H1 (cell line): ENCODE measurements around the gene OLFM2. TPM values are rescaled to one million over a fixed set of nuclear protein-coding genes. Genes with fewer than 3 reads are reported as not detected.

Experiments used
- CTCF ChIA-PET: fragments of 300-600 bp; sonication (Branson Sonifier 250); formaldehyde crosslinking; loops from one replicate; lab custom pipeline; 2021; ENCODE audit not compliant: partially characterized antibody; lab: Charles Lee
- POLR2A ChIA-PET: fragments of 300-600 bp; sonication (Branson Sonifier 250); formaldehyde crosslinking; loops from one replicate; lab custom pipeline; 2021; ENCODE audit warnings: inconsistent platforms; ENCODE audit not compliant: partially characterized antibody; lab: Charles Lee
- DNase-seq, 2 experiments: peaks; one replicate each; pipeline versions ENCODE4 v3.0.0 to v3.0.0-alpha.2; 2010 to 2022; ENCODE audit warnings: low spot score in 2 of 2, low read depth in 1 of 2, mixed read lengths in 1 of 2
- FAIRE-seq: peaks from 2 replicates; lab custom pipeline; 2011; peaks lifted over from hg19 to GRCh38; lab: Jason Lieb, UNC
- H2AFZ ChIP-seq: 2 replicates; pipeline ENCODE4 v1.8.1; 2012; ENCODE audit warnings: low read length, inconsistent platforms
- H2AK5ac ChIP-seq: 2 replicates; pipeline ENCODE4 v1.6.1; 2013; ENCODE audit warnings: low read depth, low read length
- H2BK120ac ChIP-seq: replicated peaks from 2 replicates; pipeline ENCODE3; 2013; ENCODE audit warnings: low read depth, low read length, inconsistent platforms
- H2BK12ac ChIP-seq: 2 replicates; pipeline ENCODE4 v1.6.1; 2013; ENCODE audit warnings: low read depth, low read length
- H2BK15ac ChIP-seq: 2 replicates; pipeline ENCODE4 v1.6.1; 2013; ENCODE audit warnings: low read length
- H2BK20ac ChIP-seq: 2 replicates; pipeline ENCODE4 v1.6.1; 2013; ENCODE audit warnings: low read length
- H2BK5ac ChIP-seq: 2 replicates; pipeline ENCODE4 v1.6.1; 2013; ENCODE audit warnings: low read depth, low read length
- H3K14ac ChIP-seq: 2 replicates; pipeline ENCODE4 v1.6.1; 2013; ENCODE audit warnings: inconsistent platforms; ENCODE audit not compliant: insufficient read length
- H3K18ac ChIP-seq: 2 replicates; pipeline ENCODE4 v1.6.1; 2013; ENCODE audit warnings: low read length; ENCODE audit errors: extremely low read depth
- H3K23ac ChIP-seq: 2 replicates; pipeline ENCODE4 v1.6.1; 2013; ENCODE audit warnings: inconsistent platforms; ENCODE audit not compliant: insufficient read length
- H3K23me2 ChIP-seq: 2 replicates; pipeline ENCODE4 v1.6.1; 2013; ENCODE audit warnings: low read depth, low read length
- H3K27ac ChIP-seq: 2 replicates; pipeline ENCODE4 v1.6.1; 2011; ENCODE audit warnings: low read depth, low read length, inconsistent platforms
- H3K27me3 ChIP-seq, 4 experiments: replicated peaks in 1 of 4; 1 replicate in 1 of 4; 2 replicates in 3 of 4; pipeline versions ENCODE4 v1.6.1 to v1.8.1; 2011 to 2013; ENCODE audit warnings: low read length in 3 of 4, mild to moderate bottlenecking in 3 of 4, inconsistent platforms in 2 of 4, mixed read lengths in 2 of 4, moderate library complexity in 1 of 4; ENCODE audit not compliant: control insufficient read depth in 3 of 4, insufficient read depth in 3 of 4; ENCODE audit errors: extremely low read depth in 1 of 4
- H3K36me3 ChIP-seq, 4 experiments: 2 replicates each; pipeline versions ENCODE4 v1.6.1 to v1.8.1; 2011 to 2013; ENCODE audit warnings: mild to moderate bottlenecking in 4 of 4, low read length in 3 of 4, moderate library complexity in 2 of 4, control low read depth in 1 of 4, inconsistent platforms in 1 of 4; ENCODE audit not compliant: insufficient read depth in 4 of 4, control insufficient read depth in 2 of 4
- H3K4ac ChIP-seq: replicated peaks from 2 replicates; pipeline ENCODE3; 2013; ENCODE audit warnings: low read length, low read depth, mixed read lengths, inconsistent platforms; ENCODE audit not compliant: insufficient read length
- H3K4me1 ChIP-seq, 4 experiments: replicated peaks in 1 of 4; 1 replicate in 1 of 4; 2 replicates in 3 of 4; pipeline versions ENCODE4 v1.6.1 to v1.8.1; 2011 to 2013; ENCODE audit warnings: low read length in 3 of 4, inconsistent platforms in 2 of 4, mixed read lengths in 1 of 4; ENCODE audit not compliant: insufficient read depth in 4 of 4, control insufficient read depth in 3 of 4
- H3K4me2 ChIP-seq, 2 experiments: 2 replicates each; pipeline versions ENCODE4 v1.6.1 to v1.8.1; 2011 to 2013; ENCODE audit warnings: low read depth in 2 of 2, low read length in 2 of 2, control low read depth in 1 of 2, inconsistent platforms in 1 of 2, mild to moderate bottlenecking in 1 of 2; ENCODE audit not compliant: insufficient read depth in 1 of 2
- H3K4me3 ChIP-seq, 4 experiments: fragments of 200-600, 300-600 bp in 1 of 4; sonication (generic), shearing (Covaris generic), sonication (Bioruptor Twin) in 1 of 4; 2 replicates each; pipeline versions ENCODE4 v1.5.1 to v1.8.1; 2011 to 2016; ENCODE audit warnings: low read length in 4 of 4, low read depth in 3 of 4, control low read depth in 2 of 4, inconsistent platforms in 2 of 4, mild to moderate bottlenecking in 2 of 4, mixed read lengths in 1 of 4, moderate library complexity in 1 of 4; ENCODE audit not compliant: insufficient read depth in 2 of 4; ENCODE audit errors: extremely low read depth in 1 of 4
- H3K56ac ChIP-seq: replicated peaks from 2 replicates; pipeline ENCODE3; 2013; ENCODE audit warnings: low read depth, mild to moderate bottlenecking, mixed read lengths, low read length, inconsistent platforms; ENCODE audit not compliant: insufficient read length
- H3K79me1 ChIP-seq: 2 replicates; pipeline ENCODE4 v1.6.1; 2013; ENCODE audit warnings: low read depth, low read length, control low read depth
- H3K79me2 ChIP-seq, 2 experiments: 2 replicates each; pipeline versions ENCODE4 v1.6.1 to v1.8.1; 2012 to 2013; ENCODE audit warnings: low read length in 2 of 2, mild to moderate bottlenecking in 2 of 2, inconsistent platforms in 1 of 2; ENCODE audit not compliant: insufficient read depth in 2 of 2, control insufficient read depth in 1 of 2
- H3K9ac ChIP-seq, 4 experiments: replicated peaks in 1 of 4; 1 replicate in 1 of 4; 2 replicates in 3 of 4; pipeline versions ENCODE4 v1.6.1 to v1.8.1; 2011 to 2013; ENCODE audit warnings: low read depth in 3 of 4, low read length in 3 of 4, control low read depth in 2 of 4, mild to moderate bottlenecking in 2 of 4, moderate library complexity in 2 of 4, inconsistent platforms in 1 of 4; ENCODE audit errors: extremely low read depth in 1 of 4
- H3K9me3 ChIP-seq, 2 experiments: 2 replicates each; pipeline versions ENCODE4 v1.6.1 to v1.8.1; 2012 to 2013; ENCODE audit warnings: mild to moderate bottlenecking in 2 of 2, moderate library complexity in 2 of 2, control low read depth in 1 of 2, inconsistent platforms in 1 of 2, low read depth in 1 of 2, low read length in 1 of 2, mixed read lengths in 1 of 2; ENCODE audit not compliant: insufficient read depth in 2 of 2
- H4K20me1 ChIP-seq, 2 experiments: replicated peaks in 1 of 2; 2 replicates each; pipeline versions ENCODE3 to v1.8.1; 2011 to 2013; ENCODE audit warnings: inconsistent platforms in 2 of 2, low read length in 2 of 2, mild to moderate bottlenecking in 1 of 2; ENCODE audit not compliant: insufficient read depth in 2 of 2, control insufficient read depth in 1 of 2
- H4K5ac ChIP-seq: 2 replicates; pipeline ENCODE4 v1.6.1; 2013; ENCODE audit warnings: low read length, low read depth, mixed read lengths, inconsistent platforms; ENCODE audit not compliant: insufficient read length
- H4K8ac ChIP-seq: 2 replicates; pipeline ENCODE4 v1.8.0; 2013; ENCODE audit warnings: mild to moderate bottlenecking, moderate library complexity, low read length, inconsistent platforms; ENCODE audit not compliant: insufficient read depth; ENCODE audit errors: extremely low read depth
- H4K91ac ChIP-seq: replicated peaks from 2 replicates; pipeline ENCODE3; 2013; ENCODE audit warnings: low read length, mixed read lengths, inconsistent platforms; ENCODE audit not compliant: insufficient read length
- CEBPB ChIP-seq: IDR thresholded peaks from 2 replicates; pipeline ENCODE4 v1.6.1; 2012; ENCODE audit warnings: low read depth, low read length
- CREB1 ChIP-seq: IDR thresholded peaks from 2 replicates; pipeline ENCODE4 v1.6.1; 2012; ENCODE audit warnings: inconsistent platforms
- EGR1 ChIP-seq: IDR thresholded peaks from 2 replicates; pipeline ENCODE4 v1.6.1; 2011; ENCODE audit warnings: low read depth, low read length, borderline replicate concordance
- JUN ChIP-seq: IDR thresholded peaks from 2 replicates; pipeline ENCODE4 v1.6.1; 2011; ENCODE audit warnings: low read depth, mild to moderate bottlenecking, improper control_type of control experiment, low read length
- JUND ChIP-seq: IDR thresholded peaks from 2 replicates; pipeline ENCODE4 v1.6.1; 2011; ENCODE audit warnings: mild to moderate bottlenecking, improper control_type of control experiment, low read length
- POLR2A ChIP-seq, 2 experiments: IDR thresholded peaks; 1 replicate in 1 of 2; 2 replicates in 1 of 2; pipeline ENCODE4 v1.6.1; 2011; ENCODE audit warnings: low read depth in 2 of 2, low read length in 2 of 2, mild to moderate bottlenecking in 2 of 2; ENCODE audit errors: control extremely low read depth in 1 of 2
- RAD21 ChIP-seq, 2 experiments: IDR thresholded peaks in 1 of 2; conservative IDR thresholded peaks in 1 of 2; 2 replicates each; pipeline ENCODE4 v1.6.1; 2011; ENCODE audit warnings: low read depth in 2 of 2, low read length in 2 of 2, improper control_type of control experiment in 1 of 2, inconsistent platforms in 1 of 2, mild to moderate bottlenecking in 1 of 2, moderate library complexity in 1 of 2
- RXRA ChIP-seq: IDR thresholded peaks from 2 replicates; pipeline ENCODE4 v1.6.1; 2011; ENCODE audit warnings: low read depth, mild to moderate bottlenecking, low read length, moderate library complexity; ENCODE audit not compliant: insufficient read depth
- SP2 ChIP-seq: IDR thresholded peaks from 2 replicates; pipeline ENCODE4 v1.6.1; 2012; ENCODE audit warnings: mild to moderate bottlenecking, low read length, inconsistent platforms
- SRF ChIP-seq: IDR thresholded peaks from 2 replicates; pipeline ENCODE4 v1.6.1; 2011; ENCODE audit warnings: mild to moderate bottlenecking, low read depth, low read length, moderate library complexity
- TEAD4 ChIP-seq: IDR thresholded peaks from 2 replicates; pipeline ENCODE4 v1.6.1; 2012; ENCODE audit warnings: low read depth, low read length, inconsistent platforms, mixed read lengths
- ZNF274 ChIP-seq: IDR thresholded peaks from 2 replicates; pipeline ENCODE4 v1.7.0; 2012; ENCODE audit warnings: low read length, borderline replicate concordance; ENCODE audit errors: extremely low read depth
- WGBS, 2 experiments: shearing (Covaris generic) in 1 of 2; methylation state at CpG; one replicate each; pipeline versions ENCODE4 v1.1.6 to v1.1.7; 2013 to 2015; ENCODE audit warnings: low lambda C conversion rate in 2 of 2, mixed read lengths in 2 of 2, inconsistent platforms in 1 of 2, low coverage in 1 of 2, missing lambda C conversion rate in 1 of 2; ENCODE audit not compliant: insufficient replicate concordance in 2 of 2, insufficient coverage in 1 of 2, insufficient read length in 1 of 2; ENCODE audit errors: extremely low coverage in 1 of 2, missing lambda C conversion rate in 1 of 2; 5-methylcytosine and 5-hydroxymethylcytosine counted together
- polyA plus RNA-seq, 7 experiments: library from polyadenylated mRNA; depleted of rRNA in 3 of 7; stranded (reverse) in 5 of 7; unstranded in 2 of 7; fragments of >200 nt in 5 of 7; fragments of 200-250 nt in 2 of 7; gene quantifications; 1 replicate in 5 of 7; 2 replicates in 1 of 7; 4 replicates in 1 of 7; pipeline versions ENCODE4 v1.2.1 to v1.2.3, GENCODE V29; 2011 to 2013; ENCODE audit warnings: missing spikeins in 2 of 7, mixed read lengths in 2 of 7
- total RNA-seq: library from RNA; stranded (reverse); fragmentation: NEBNext Ultra II Directional; extraction: Animal tissue kit (Norgen Biotek cat#: 25700); gene quantifications from 2 replicates; pipeline ENCODE4 v1.2.1, GENCODE V29; 2021

Gene OLFM2
- total and polyA plus RNA-seq, 2 of the 8 experiments (the other 6 are each of a cell fraction or from before 2014, with no cell fraction given) = 68.2 to 151 TPM

- FAIRE-seq = peak; percentile 93
- peak overlapping the region; percentile 85 to 98 for H3K4me2 ChIP-seq
- H3K14ac ChIP-seq = no peak overlapping the region
- no peaks in the 10 kb centered on the region for H3K36me3 ChIP-seq
- H3K56ac ChIP-seq = no peak overlapping the region
- peak overlapping the region; percentile 95; the same call in 1 of the 2 replicates for H2BK15ac ChIP-seq
- peaks cover 2 to 9% of the 10 kb centered on the region in 2 experiments for H4K20me1 ChIP-seq
- H3K79me1 ChIP-seq = no peaks in the 10 kb centered on the region; the same call in 1 of the 2 replicates
- peaks cover 12% of the 10 kb centered on the region for H3K23me2 ChIP-seq
- H4K5ac ChIP-seq = peak overlapping the region; percentile 72
- H3K4ac ChIP-seq = peak overlapping the region; percentile 17
- ChIA-PET CTCF (interaction anchor here (0.8 to 5.9 kb wide), 6 partner anchors 32 to 186 kb away, joined by 3 to 82 read pairs (median 6); partner anchors contain the start of gene EIF3G), POLR2A (interaction anchor here (0.6 to 4.0 kb wide), 2 partner anchors 10 to 180 kb away, joined by 3 to 41 read pairs; no protein-coding TSS in a partner anchor)
- H3K4me1 ChIP-seq = peaks cover 4 to 14% (median 6%) of the 10 kb centered on the region in 4 experiments
- H4K8ac ChIP-seq = no peak overlapping the region
- peak overlapping the region; percentile 67 to 83 (median 80); a peak in 5 of 8 replicates for H3K4me3 ChIP-seq
- H3K27me3 ChIP-seq = peaks cover 0 to 2% (median 0%) of the 10 kb centered on the region in 4 experiments; a peak in 2 of 7 replicates
- H2BK20ac ChIP-seq = no peak overlapping the region; the same call in 1 of the 2 replicates
- peaks cover 0 to 42% of the 10 kb centered on the region in 2 experiments; a peak in 2 of 4 replicates for H3K79me2 ChIP-seq
- no peak overlapping the region for H3K27ac ChIP-seq
- DNase-seq = peak; percentile 77 to 100
- H3K9me3 ChIP-seq = no peaks in the 10 kb centered on the region
- H2AK5ac ChIP-seq = peak overlapping the region; percentile 76; the same call in 1 of the 2 replicates
- H3K18ac ChIP-seq = peak overlapping the region; percentile 85
- H3K23ac ChIP-seq = no peak overlapping the region
- no peak overlapping the region for H2AFZ ChIP-seq
- H3K9ac ChIP-seq = no peak overlapping the region
- H2BK120ac ChIP-seq = peak overlapping the region; percentile 67
- no peak overlapping the region for H2BK12ac ChIP-seq
- H2BK5ac ChIP-seq = no peak overlapping the region
- peak overlapping the region; percentile 93 for H4K91ac ChIP-seq
- 26% methylated on average over 15 of the region's 23 CpGs; no CpG with 5 or more reads in 1 of the 2 experiments for WGBS, 2 experiments
- TF ChIP-seq RAD21 (IDR thresholded peaks at IDR 0.05 in 1 of 2, conservative IDR thresholded peaks at IDR 0.05 in 1 of 2; ENCODE audit: low read depth in 2 of 2, low read length in 2 of 2) = peak; percentile 96 to 98
- TF ChIP-seq SP2 = no peak
- TF ChIP-seq CEBPB = peak; percentile 90
- TF ChIP-seq JUN = no peak
- TF ChIP-seq SRF = peak; percentile 44; the same call in 1 of the 2 replicates
- TF ChIP-seq EGR1 = no peak
- peak; percentile 44; the same call in 1 of the 2 replicates for TF ChIP-seq CREB1
- 0 out of 3 replicates have a peak, but pooled peaks of 1 of the 2 experiments have one; percentile 29 for TF ChIP-seq POLR2A (IDR thresholded peaks at IDR 0.05; ENCODE audit: control extremely low read depth in 1 of 2, low read depth in 2 of 2, low read length in 2 of 2)
- TF ChIP-seq RXRA = no peak
- TF ChIP-seq TEAD4 = peak; percentile 31; the same call in 1 of the 2 replicates
- TF ChIP-seq JUND = peak; percentile 75
- no peak for TF ChIP-seq ZNF274
These were observed 2.0 kb downstream of the OLFM2 start for GRCh38 chr19:9934132-9934950.
